Liver (tissue), 3 donors: Measurements from ENCODE around the gene JPH4.

Source experiments
- GABPA ChIP-seq, 2 donors: IDR thresholded peaks in 1 of 2; conservative IDR thresholded peaks in 1 of 2; 2 replicates each; pipeline ENCODE4 v1.6.1; 2016; ENCODE audit warnings: antibody characterized with exemption in 2 of 2, mild to moderate bottlenecking in 1 of 2, moderate library complexity in 1 of 2
- HNF4A ChIP-seq, 2 donors: conservative IDR thresholded peaks; 2 replicates each; pipeline ENCODE4 v1.6.1; 2016; ENCODE audit warnings: antibody characterized with exemption in 2 of 2, mild to moderate bottlenecking in 2 of 2
- HNF4G ChIP-seq: IDR thresholded peaks from 2 replicates; pipeline ENCODE4 v1.6.1; 2016; ENCODE audit warnings: antibody characterized with exemption
- JUND ChIP-seq, 2 donors: IDR thresholded peaks; 2 replicates each; pipeline ENCODE4 v1.6.1; 2016; ENCODE audit warnings: antibody characterized with exemption in 2 of 2
- NR2F2 ChIP-seq: IDR thresholded peaks from 2 replicates; pipeline ENCODE4 v1.6.1; 2016; ENCODE audit warnings: antibody characterized with exemption
- RAD21 ChIP-seq, 2 donors: IDR thresholded peaks; 2 replicates each; pipeline ENCODE4 v1.6.1; 2016; ENCODE audit warnings: antibody characterized with exemption in 2 of 2, mild to moderate bottlenecking in 2 of 2
- RXRA ChIP-seq, 2 donors: IDR thresholded peaks; 2 replicates each; pipeline ENCODE4 v1.6.1; 2017 to 2018; ENCODE audit warnings: antibody characterized with exemption in 2 of 2, mild to moderate bottlenecking in 1 of 2
- SP1 ChIP-seq: IDR thresholded peaks from 2 replicates; pipeline ENCODE4 v1.6.1; 2018; ENCODE audit warnings: antibody characterized with exemption, mild to moderate bottlenecking
- TAF1 ChIP-seq: conservative IDR thresholded peaks from 2 replicates; pipeline ENCODE4 v1.6.1; 2016; ENCODE audit warnings: antibody characterized with exemption, mild to moderate bottlenecking
- YY1 ChIP-seq: IDR thresholded peaks from 2 replicates; pipeline ENCODE4 v1.6.1; 2016; ENCODE audit warnings: antibody characterized with exemption, mild to moderate bottlenecking
- TF ChIP-seq, protein P1 (sequence below): fragments of 150-350 bp; IDR thresholded peaks from 2 replicates; pipeline ENCODE4 v1.5.1; 2017; ENCODE audit warnings: improper control_type of control experiment, low read depth, low read length; ENCODE audit not compliant: missing input control
- TF ChIP-seq, protein P2 (sequence below): IDR thresholded peaks from 2 replicates; pipeline ENCODE4 v1.6.1; 2016; ENCODE audit warnings: antibody characterized with exemption
- TF ChIP-seq, protein P3 (sequence below): IDR thresholded peaks from 2 replicates; pipeline ENCODE4 v1.6.1; 2016; ENCODE audit warnings: antibody characterized with exemption, mild to moderate bottlenecking
- donor health status: healthy.
- donor health status: healthy.

DNA sequence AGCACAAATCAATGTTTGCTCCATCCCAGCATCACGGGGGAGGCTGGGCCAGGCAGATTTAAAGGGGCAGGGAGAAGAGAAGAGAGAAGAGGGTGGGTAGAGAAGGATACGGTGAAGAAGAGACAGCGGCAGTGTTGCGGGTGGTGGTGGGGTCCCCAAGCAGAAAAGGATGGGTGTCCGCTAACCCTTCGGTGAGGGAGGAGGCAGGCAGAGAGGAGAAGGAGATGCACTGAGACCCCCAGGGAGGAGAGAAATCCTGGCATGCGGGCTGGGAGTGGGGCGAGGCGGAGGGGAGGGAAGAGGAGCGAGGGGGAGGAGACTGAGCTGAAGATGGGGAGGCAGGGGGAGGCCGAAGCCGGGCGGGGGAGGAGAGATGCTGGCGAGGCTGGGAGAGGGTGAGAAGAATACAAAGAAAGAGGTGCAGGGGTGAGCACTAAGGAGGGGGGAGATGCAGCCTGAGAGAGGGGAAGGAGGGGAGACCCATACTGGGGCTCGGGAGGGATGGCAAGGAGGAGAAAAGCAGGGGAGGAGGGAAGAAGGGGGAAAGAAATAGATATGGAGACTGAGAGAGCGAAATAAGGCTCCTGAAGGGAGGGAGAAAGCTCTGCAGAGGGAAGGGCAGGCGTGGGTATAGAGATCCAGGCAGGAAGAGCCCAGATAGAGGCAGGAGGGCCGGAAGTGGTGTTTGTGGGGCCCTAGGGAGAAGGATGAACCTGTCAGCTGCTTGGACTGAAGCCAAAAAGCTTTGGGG, at the start of gene JPH4:
- TF ChIP-seq, protein P1, sequence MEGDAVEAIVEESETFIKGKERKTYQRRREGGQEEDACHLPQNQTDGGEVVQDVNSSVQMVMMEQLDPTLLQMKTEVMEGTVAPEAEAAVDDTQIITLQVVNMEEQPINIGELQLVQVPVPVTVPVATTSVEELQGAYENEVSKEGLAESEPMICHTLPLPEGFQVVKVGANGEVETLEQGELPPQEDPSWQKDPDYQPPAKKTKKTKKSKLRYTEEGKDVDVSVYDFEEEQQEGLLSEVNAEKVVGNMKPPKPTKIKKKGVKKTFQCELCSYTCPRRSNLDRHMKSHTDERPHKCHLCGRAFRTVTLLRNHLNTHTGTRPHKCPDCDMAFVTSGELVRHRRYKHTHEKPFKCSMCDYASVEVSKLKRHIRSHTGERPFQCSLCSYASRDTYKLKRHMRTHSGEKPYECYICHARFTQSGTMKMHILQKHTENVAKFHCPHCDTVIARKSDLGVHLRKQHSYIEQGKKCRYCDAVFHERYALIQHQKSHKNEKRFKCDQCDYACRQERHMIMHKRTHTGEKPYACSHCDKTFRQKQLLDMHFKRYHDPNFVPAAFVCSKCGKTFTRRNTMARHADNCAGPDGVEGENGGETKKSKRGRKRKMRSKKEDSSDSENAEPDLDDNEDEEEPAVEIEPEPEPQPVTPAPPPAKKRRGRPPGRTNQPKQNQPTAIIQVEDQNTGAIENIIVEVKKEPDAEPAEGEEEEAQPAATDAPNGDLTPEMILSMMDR, result no peak
- TF ChIP-seq, protein P2, sequence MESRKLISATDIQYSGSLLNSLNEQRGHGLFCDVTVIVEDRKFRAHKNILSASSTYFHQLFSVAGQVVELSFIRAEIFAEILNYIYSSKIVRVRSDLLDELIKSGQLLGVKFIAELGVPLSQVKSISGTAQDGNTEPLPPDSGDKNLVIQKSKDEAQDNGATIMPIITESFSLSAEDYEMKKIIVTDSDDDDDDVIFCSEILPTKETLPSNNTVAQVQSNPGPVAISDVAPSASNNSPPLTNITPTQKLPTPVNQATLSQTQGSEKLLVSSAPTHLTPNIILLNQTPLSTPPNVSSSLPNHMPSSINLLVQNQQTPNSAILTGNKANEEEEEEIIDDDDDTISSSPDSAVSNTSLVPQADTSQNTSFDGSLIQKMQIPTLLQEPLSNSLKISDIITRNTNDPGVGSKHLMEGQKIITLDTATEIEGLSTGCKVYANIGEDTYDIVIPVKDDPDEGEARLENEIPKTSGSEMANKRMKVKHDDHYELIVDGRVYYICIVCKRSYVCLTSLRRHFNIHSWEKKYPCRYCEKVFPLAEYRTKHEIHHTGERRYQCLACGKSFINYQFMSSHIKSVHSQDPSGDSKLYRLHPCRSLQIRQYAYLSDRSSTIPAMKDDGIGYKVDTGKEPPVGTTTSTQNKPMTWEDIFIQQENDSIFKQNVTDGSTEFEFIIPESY, result no peak
- TF ChIP-seq SP1 (no peak), TAF1 (no peak), HNF4A (conservative IDR thresholded peaks at IDR 0.05) (no peak), HNF4G (no peak), GABPA (IDR thresholded peaks at IDR 0.05 in 1 of 2, conservative IDR thresholded peaks at IDR 0.05 in 1 of 2) (no peak), NR2F2 (no peak), RXRA (IDR thresholded peaks at IDR 0.05) (no peak), RAD21 (IDR thresholded peaks at IDR 0.05) (no peak), JUND (IDR thresholded peaks at IDR 0.05) (no peak), YY1 (no peak)
- TF ChIP-seq, protein P3, sequence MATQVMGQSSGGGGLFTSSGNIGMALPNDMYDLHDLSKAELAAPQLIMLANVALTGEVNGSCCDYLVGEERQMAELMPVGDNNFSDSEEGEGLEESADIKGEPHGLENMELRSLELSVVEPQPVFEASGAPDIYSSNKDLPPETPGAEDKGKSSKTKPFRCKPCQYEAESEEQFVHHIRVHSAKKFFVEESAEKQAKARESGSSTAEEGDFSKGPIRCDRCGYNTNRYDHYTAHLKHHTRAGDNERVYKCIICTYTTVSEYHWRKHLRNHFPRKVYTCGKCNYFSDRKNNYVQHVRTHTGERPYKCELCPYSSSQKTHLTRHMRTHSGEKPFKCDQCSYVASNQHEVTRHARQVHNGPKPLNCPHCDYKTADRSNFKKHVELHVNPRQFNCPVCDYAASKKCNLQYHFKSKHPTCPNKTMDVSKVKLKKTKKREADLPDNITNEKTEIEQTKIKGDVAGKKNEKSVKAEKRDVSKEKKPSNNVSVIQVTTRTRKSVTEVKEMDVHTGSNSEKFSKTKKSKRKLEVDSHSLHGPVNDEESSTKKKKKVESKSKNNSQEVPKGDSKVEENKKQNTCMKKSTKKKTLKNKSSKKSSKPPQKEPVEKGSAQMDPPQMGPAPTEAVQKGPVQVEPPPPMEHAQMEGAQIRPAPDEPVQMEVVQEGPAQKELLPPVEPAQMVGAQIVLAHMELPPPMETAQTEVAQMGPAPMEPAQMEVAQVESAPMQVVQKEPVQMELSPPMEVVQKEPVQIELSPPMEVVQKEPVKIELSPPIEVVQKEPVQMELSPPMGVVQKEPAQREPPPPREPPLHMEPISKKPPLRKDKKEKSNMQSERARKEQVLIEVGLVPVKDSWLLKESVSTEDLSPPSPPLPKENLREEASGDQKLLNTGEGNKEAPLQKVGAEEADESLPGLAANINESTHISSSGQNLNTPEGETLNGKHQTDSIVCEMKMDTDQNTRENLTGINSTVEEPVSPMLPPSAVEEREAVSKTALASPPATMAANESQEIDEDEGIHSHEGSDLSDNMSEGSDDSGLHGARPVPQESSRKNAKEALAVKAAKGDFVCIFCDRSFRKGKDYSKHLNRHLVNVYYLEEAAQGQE, result no peak
